Mesenchymal stem cell (in vitro differentiated cells and primary cell): ENCODE measurements around the gene ENO2.
A peak's percentile ranks its signal among the peaks of the same experiment; 100 is the strongest.

Experiments
- DNase-seq: peaks from one replicate; pipeline ENCODE4 v3.0.0-alpha.2; 2013
- H2AFZ ChIP-seq: one replicate; pipeline ENCODE4 v1.6.1; 2013; ENCODE audit warnings: low read depth, mild to moderate bottlenecking, control low read depth, inconsistent platforms, low read length, moderate library complexity
- H2AK5ac ChIP-seq: 2 replicates; pipeline ENCODE4 v1.6.1; 2013; ENCODE audit warnings: low read length, moderate library complexity, mild to moderate bottlenecking, inconsistent platforms; ENCODE audit not compliant: severe bottlenecking
- H2BK120ac ChIP-seq: one replicate; pipeline ENCODE4 v1.6.1; 2013; ENCODE audit warnings: low read depth, mild to moderate bottlenecking, inconsistent platforms, low read length, moderate library complexity
- H2BK12ac ChIP-seq, 2 experiments: one replicate each; pipeline ENCODE4 v1.6.1; 2013; ENCODE audit warnings: inconsistent platforms in 2 of 2, low read length in 2 of 2, mild to moderate bottlenecking in 2 of 2, moderate library complexity in 2 of 2, control low read depth in 1 of 2
- H2BK15ac ChIP-seq: one replicate; pipeline ENCODE4 v1.6.1; 2013; ENCODE audit warnings: mild to moderate bottlenecking, low read depth, inconsistent platforms; ENCODE audit not compliant: poor library complexity, severe bottlenecking
- H2BK5ac ChIP-seq: 2 replicates; pipeline ENCODE4 v1.6.1; 2013; ENCODE audit warnings: low read depth, mild to moderate bottlenecking, low read length, control low read depth, inconsistent platforms; ENCODE audit not compliant: poor library complexity, severe bottlenecking
- H3K14ac ChIP-seq, 2 experiments: one replicate each; pipeline ENCODE4 v1.6.1; 2013; ENCODE audit warnings: inconsistent platforms in 2 of 2, low read length in 2 of 2, control low read depth in 1 of 2, mild to moderate bottlenecking in 1 of 2, moderate library complexity in 1 of 2
- H3K18ac ChIP-seq, 2 experiments: one replicate each; pipeline ENCODE4 v1.6.1; 2013; ENCODE audit warnings: inconsistent platforms in 2 of 2, low read length in 2 of 2, control low read depth in 1 of 2, low read depth in 1 of 2, mild to moderate bottlenecking in 1 of 2
- H3K23ac ChIP-seq, 2 experiments: one replicate each; pipeline ENCODE4 v1.6.1; 2013; ENCODE audit warnings: inconsistent platforms in 2 of 2, low read length in 2 of 2, mild to moderate bottlenecking in 2 of 2, moderate library complexity in 2 of 2, control low read depth in 1 of 2
- H3K27ac ChIP-seq: 2 replicates; pipeline ENCODE4 v1.5.1; 2013; ENCODE audit warnings: mild to moderate bottlenecking, moderate library complexity, low read length, control low read depth, inconsistent platforms; ENCODE audit not compliant: poor library complexity, severe bottlenecking
- H3K27me3 ChIP-seq, 2 experiments: 2 replicates each; pipeline versions ENCODE4 v1.6.1 to v1.7.0; 2013; ENCODE audit warnings: low read length in 2 of 2, mild to moderate bottlenecking in 2 of 2, moderate library complexity in 2 of 2, control low read depth in 1 of 2, inconsistent platforms in 1 of 2; ENCODE audit not compliant: control insufficient read depth in 1 of 2, insufficient read depth in 1 of 2
- H3K36me3 ChIP-seq, 2 experiments: 2 replicates each; pipeline versions ENCODE4 v1.6.1 to v1.7.0; 2013; ENCODE audit warnings: low read length in 2 of 2, control low read depth in 1 of 2, inconsistent platforms in 1 of 2, low read depth in 1 of 2, mild to moderate bottlenecking in 1 of 2; ENCODE audit not compliant: insufficient read depth in 2 of 2, control insufficient read depth in 1 of 2
- H3K4ac ChIP-seq, 2 experiments: one replicate each; pipeline ENCODE4 v1.6.1; 2013; ENCODE audit warnings: inconsistent platforms in 2 of 2, low read length in 2 of 2, mild to moderate bottlenecking in 2 of 2, moderate library complexity in 2 of 2, control low read depth in 1 of 2, low read depth in 1 of 2
- H3K4me1 ChIP-seq: 2 replicates; pipeline ENCODE4 v1.6.1; 2013; ENCODE audit warnings: low read depth, low read length, control low read depth; ENCODE audit not compliant: control insufficient read depth, insufficient read depth
- H3K4me2 ChIP-seq: 2 replicates; pipeline ENCODE4 v1.6.1; 2013; ENCODE audit warnings: low read length, mild to moderate bottlenecking, inconsistent platforms; ENCODE audit not compliant: poor library complexity, severe bottlenecking
- H3K4me3 ChIP-seq, 2 experiments: 2 replicates each; pipeline versions ENCODE4 v1.5.1 to v1.7.0; 2013; ENCODE audit warnings: low read length in 2 of 2, mild to moderate bottlenecking in 2 of 2, control low read depth in 1 of 2, low read depth in 1 of 2; ENCODE audit not compliant: insufficient read depth in 1 of 2
- H3K79me1 ChIP-seq: replicated peaks from 2 replicates; pipeline ENCODE4 v1.6.1; 2013; ENCODE audit warnings: mild to moderate bottlenecking, control low read depth, low read length, inconsistent platforms; ENCODE audit not compliant: poor library complexity, severe bottlenecking
- H3K9ac ChIP-seq: 2 replicates; pipeline ENCODE4 v1.7.0; 2013; ENCODE audit warnings: mild to moderate bottlenecking, low read length, moderate library complexity
- H3K9me3 ChIP-seq: 2 replicates; pipeline ENCODE4 v1.7.0; 2013; ENCODE audit warnings: mild to moderate bottlenecking, low read length; ENCODE audit not compliant: control insufficient read depth
- H4K8ac ChIP-seq: one replicate; pipeline ENCODE4 v1.6.1; 2013; ENCODE audit warnings: inconsistent platforms, mild to moderate bottlenecking, low read length, moderate library complexity
- H4K91ac ChIP-seq: one replicate; pipeline ENCODE4 v1.6.1; 2013; ENCODE audit warnings: mild to moderate bottlenecking, low read length, inconsistent platforms
- WGBS: methylation state at CpG from one replicate; pipeline ENCODE4 v1.1.7; 2013; ENCODE audit warnings: mixed read lengths; 5-methylcytosine and 5-hydroxymethylcytosine counted together

The ENO2 gene

DNA sequence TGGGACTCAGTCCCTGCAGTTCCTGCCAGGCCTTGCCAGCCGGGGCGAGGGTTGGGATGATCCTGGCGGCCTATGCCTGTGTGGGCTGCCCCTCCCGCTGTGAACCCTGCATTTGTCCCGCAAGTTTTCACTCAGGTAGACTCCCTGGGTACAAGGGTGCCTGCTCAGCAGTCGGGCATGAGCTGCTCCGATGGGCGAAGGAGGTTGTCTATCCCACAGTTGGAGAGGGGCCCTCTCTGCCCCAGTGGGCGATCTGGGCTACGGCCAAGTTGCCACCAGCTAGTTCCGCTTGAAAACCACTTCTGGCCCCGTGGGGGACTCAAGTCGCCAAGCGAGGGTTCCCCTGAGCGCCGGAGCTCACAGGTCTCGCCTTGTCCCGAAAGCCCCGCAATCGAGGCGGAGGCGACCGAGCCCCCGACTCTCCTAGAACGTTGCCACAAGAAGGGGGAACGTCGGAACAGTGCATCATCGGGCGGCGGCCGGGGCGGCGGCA is 47.4 kb upstream of the ENO2 start:
- H2BK12ac ChIP-seq = peak overlapping the region in 1 of 2 experiments; percentile 57
- H4K91ac ChIP-seq = no peak overlapping the region
- H4K8ac ChIP-seq = peak overlapping the region; percentile 71
- H3K36me3 ChIP-seq = peaks cover 70% of the 10 kb centered on the region in 2 experiments
- peak overlapping the region; percentile 73 for H2BK15ac ChIP-seq
- peak overlapping the region; percentile 91 for H3K9ac ChIP-seq
- H3K4me3 ChIP-seq = peak overlapping the region; percentile 48 to 83
- H3K23ac ChIP-seq = peak overlapping the region in 1 of 2 experiments; percentile 96
- no peaks in the 10 kb centered on the region for H3K27me3 ChIP-seq
- peak overlapping the region in 1 of 2 experiments; percentile 91 for H3K14ac ChIP-seq
- no peak overlapping the region for H2BK5ac ChIP-seq
- DNase-seq = no peak
- H2BK120ac ChIP-seq = no peak overlapping the region
- 10% methylated on average over 33 of the region's 33 CpGs for WGBS
- no peaks in the 10 kb centered on the region for H3K9me3 ChIP-seq
- peak overlapping the region; percentile 55 to 89 for H3K4ac ChIP-seq
- peak overlapping the region; percentile 23 to 88 for H3K18ac ChIP-seq
- H3K79me1 ChIP-seq = peaks cover 7% of the 10 kb centered on the region
- H3K4me1 ChIP-seq = peaks cover 26% of the 10 kb centered on the region
- peak overlapping the region; percentile 87 for H3K4me2 ChIP-seq
- peak overlapping the region; percentile 63 for H3K27ac ChIP-seq
- H2AK5ac ChIP-seq = no peak overlapping the region
- peak overlapping the region; percentile 78 for H2AFZ ChIP-seq

DNA sequence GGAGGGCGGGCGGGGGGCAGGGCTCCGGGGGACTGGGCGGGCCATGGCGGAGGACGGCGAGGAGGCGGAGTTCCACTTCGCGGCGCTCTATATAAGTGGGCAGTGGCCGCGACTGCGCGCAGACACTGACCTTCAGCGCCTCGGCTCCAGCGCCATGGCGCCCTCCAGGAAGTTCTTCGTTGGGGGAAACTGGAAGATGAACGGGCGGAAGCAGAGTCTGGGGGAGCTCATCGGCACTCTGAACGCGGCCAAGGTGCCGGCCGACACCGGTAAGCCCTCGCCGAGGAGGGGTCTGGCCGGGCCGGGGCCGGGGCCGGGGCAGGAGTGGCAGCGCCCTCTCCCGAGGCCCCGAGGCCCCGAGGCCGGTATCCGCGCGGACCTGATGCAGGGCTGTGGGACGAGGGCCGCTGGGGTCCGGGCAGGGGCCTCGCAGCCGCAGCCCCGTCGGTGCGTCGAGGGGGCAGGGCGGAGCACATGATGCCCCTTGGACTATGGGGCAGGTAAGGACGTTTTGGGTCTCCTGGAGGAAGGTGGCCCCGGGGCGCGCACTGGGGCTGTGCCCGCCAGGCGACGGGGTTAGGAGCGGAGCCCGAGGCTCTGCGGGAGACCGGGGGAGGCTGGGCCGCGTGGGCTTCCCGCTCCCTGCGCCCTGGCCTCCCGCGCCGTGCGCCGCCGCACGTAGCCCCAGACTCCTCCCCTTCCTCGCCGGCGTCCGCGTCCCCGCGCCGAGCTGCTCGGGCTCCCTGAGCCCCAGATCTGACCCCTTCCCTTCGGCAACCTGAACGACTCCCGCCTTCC is 46.8 kb upstream of the ENO2 start, which contains the start of gene TPI1:
Gene TPI1 (plus strand): TSS at position 119 of the 798 bp plus-strand sequence. CDS start 36 bp downstream, at position 155.
- peak within 1 kb of the TSS; percentile 67 for H2BK120ac ChIP-seq
- H2BK5ac ChIP-seq = peak within 1 kb of the TSS; percentile 75
- peak within 1 kb of the TSS; percentile 93 to 99 for H3K4ac ChIP-seq
- H3K36me3 ChIP-seq = peaks cover 63 to 66% of the 10 kb centered on the region in 2 experiments
- WGBS = under 1% methylated on average over 62 of the region's 86 CpGs
- peak within 1 kb of the TSS; percentile 73 for H2BK15ac ChIP-seq
- H4K8ac ChIP-seq = peak within 1 kb of the TSS; percentile 89
- peak within 1 kb of the TSS; percentile 66 for H3K27ac ChIP-seq
- peaks cover 7% of the 10 kb centered on the region for H3K79me1 ChIP-seq
- H3K23ac ChIP-seq = peak within 1 kb of the TSS; percentile 53 to 96
- H2AK5ac ChIP-seq = peak within 1 kb of the TSS; percentile 77
- H2AFZ ChIP-seq = peak within 1 kb of the TSS; percentile 78
- peak; percentile 83 for DNase-seq
- no peaks in the 10 kb centered on the region for H3K27me3 ChIP-seq
- H3K14ac ChIP-seq = peak within 1 kb of the TSS; percentile 68 to 94
- H3K4me3 ChIP-seq = peak within 1 kb of the TSS; percentile 94 to 95
- peak within 1 kb of the TSS; percentile 97 for H4K91ac ChIP-seq
- H3K18ac ChIP-seq = peak within 1 kb of the TSS; percentile 82 to 97
- peak within 1 kb of the TSS in 1 of 2 experiments; percentile 74 for H2BK12ac ChIP-seq
- H3K9me3 ChIP-seq = no peaks in the 10 kb centered on the region
- H3K4me1 ChIP-seq = peaks cover 28% of the 10 kb centered on the region
- peak within 1 kb of the TSS; percentile 97 for H3K9ac ChIP-seq
- H3K4me2 ChIP-seq = peak within 1 kb of the TSS; percentile 87

DNA sequence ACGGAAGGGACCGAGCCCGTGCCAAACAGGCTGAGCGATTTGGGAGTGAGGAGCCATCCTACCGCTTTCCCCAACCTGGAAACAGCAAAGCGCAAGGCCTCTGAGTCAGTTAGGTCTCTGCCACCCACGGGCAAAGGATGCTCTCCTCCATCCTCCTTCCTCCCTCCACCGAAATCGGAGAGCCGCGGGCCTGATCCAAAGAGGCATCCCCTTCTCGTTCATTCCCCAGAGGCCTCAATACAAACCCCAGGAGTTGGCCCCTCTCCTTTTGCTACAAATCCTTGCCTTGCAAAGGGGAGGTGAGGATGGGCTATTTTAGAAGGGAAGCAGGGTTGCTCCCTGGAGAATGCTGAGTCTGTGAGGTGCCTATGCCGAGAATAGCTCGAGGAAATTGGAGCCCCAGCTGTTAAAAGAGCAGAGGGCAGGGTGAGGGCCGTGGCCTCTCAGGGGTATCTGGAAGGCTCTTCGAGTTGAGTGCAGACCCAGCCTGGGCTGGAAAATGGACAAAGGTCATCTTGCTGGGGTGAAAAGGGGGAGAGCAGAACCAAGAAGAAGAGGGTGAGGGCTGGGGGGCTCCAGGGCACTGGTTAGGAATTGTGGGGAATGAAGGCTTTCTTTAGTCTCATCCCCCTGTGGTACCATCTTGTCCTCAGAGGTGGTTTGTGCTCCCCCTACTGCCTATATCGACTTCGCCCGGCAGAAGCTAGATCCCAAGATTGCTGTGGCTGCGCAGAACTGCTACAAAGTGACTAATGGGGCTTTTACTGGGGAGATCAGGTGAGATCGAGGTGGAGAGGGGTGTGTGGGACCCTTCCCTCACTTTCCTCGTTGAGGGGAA is 46.0 kb upstream of the ENO2 start:
- H2BK5ac ChIP-seq = no peak overlapping the region
- H3K79me1 ChIP-seq = peaks cover 4% of the 10 kb centered on the region
- no peak overlapping the region for H4K91ac ChIP-seq
- no peak overlapping the region for H3K23ac ChIP-seq
- no peak overlapping the region for H2AK5ac ChIP-seq
- peak; percentile 45 for DNase-seq
- H3K4me2 ChIP-seq = peak overlapping the region; percentile 85
- WGBS = 7% methylated on average over 21 of the region's 22 CpGs
- H3K27ac ChIP-seq = peak overlapping the region; percentile 11
- no peak overlapping the region for H2AFZ ChIP-seq
- peak overlapping the region in 1 of 2 experiments; percentile 80 for H3K14ac ChIP-seq
- H3K27me3 ChIP-seq = no peaks in the 10 kb centered on the region
- no peak overlapping the region for H2BK120ac ChIP-seq
- peaks cover 55 to 59% of the 10 kb centered on the region in 2 experiments for H3K36me3 ChIP-seq
- H3K4me1 ChIP-seq = peaks cover 28% of the 10 kb centered on the region
- no peak overlapping the region for H3K4ac ChIP-seq
- H3K9me3 ChIP-seq = no peaks in the 10 kb centered on the region
- H3K18ac ChIP-seq = peak overlapping the region in 1 of 2 experiments; percentile 97
- no peak overlapping the region for H2BK12ac ChIP-seq
- H4K8ac ChIP-seq = no peak overlapping the region
- peak overlapping the region; percentile 97 for H3K9ac ChIP-seq
- H2BK15ac ChIP-seq = no peak overlapping the region
- peak overlapping the region; percentile 94 to 95 for H3K4me3 ChIP-seq
